GM19193 (cell line): ENCODE measurements around the gene MAPKAPK3.

Experiments used
- POLR2A ChIP-seq: IDR thresholded peaks from 4 replicates; pipeline ENCODE4 v1.6.1; 2011; ENCODE audit not compliant: insufficient read depth, insufficient read length; ENCODE audit errors: extremely low read depth

Gene MAPKAPK3

DNA sequence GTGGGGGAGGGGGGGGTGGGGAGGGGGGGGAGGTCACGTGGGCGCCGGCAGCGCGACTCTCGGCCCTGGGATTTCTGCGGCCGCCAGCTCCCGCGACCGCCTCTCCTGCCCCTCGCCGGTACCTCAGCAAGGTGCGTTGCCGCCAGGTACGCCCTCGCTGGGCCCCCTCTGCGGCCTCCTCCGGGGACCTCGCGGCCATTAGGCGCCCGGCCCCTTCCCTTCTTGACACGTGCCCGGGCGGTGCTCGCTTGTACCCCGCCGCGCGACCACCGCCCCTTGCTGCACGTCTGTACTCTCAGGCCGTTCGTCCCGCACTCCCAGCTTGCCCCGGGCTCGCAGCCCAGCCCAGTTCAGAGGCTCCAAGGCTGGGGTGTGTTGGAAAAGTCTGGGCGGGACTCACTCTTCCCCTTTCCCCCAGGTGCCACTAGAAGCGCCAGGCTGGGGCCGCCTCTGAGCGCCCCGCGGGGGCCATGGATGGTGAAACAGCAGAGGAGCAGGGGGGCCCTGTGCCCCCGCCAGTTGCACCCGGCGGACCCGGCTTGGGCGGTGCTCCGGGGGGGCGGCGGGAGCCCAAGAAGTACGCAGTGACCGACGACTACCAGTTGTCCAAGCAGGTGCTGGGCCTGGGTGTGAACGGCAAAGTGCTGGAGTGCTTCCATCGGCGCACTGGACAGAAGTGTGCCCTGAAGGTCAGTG, at the start of gene MAPKAPK3:
MAPKAPK3 (plus strand) TSS at position 56 of the 696 bp plus-strand sequence; CDS start at position 471, 415 bp downstream.
- peak; percentile 26 for TF ChIP-seq POLR2A

DNA sequence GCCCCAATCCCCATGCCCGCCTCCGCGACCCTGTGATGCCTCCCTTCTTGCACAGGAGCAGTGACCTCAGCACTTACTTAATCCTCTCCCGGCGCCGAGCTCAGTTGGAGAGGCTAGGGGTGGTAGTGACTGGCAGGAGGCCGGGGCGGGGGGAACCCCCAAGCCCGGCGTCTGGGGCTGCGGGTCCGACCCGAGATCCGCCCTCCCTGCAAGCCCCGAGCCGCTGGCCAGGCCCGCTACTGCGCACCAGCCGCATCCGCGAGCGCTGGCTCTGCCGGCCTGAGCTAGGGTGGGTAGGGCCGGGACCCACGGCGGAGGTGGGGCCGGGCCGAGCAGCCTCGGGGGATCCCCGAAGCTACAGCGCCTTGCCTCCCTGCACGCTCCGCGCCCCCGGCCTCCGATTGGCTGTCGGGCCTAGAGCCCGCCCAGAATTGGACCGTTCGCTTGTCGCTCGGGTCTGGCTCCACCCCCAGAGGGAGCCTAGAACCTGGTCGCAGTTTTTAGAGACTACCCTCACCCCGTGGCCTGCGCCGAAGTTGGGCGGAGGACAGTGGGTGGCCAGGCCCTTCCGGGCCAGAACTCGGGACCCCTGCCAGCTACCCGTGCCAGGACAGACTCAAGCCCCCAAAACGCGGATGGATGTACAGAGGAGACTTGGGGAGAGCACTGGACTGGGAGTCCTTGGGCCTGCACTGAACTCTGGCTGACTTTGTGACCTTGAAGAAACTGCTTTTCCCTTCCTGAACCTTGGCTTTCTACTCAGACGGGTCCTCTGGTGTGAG, 49.4 kb upstream of the MAPKAPK3 start, which contains the start of gene C3orf18:
C3orf18 (minus strand) TSS at position 362 of the 782 bp plus-strand sequence. CDS start 2,048 bp downstream, outside the sequence.
- TF ChIP-seq POLR2A = peak; percentile 49

DNA sequence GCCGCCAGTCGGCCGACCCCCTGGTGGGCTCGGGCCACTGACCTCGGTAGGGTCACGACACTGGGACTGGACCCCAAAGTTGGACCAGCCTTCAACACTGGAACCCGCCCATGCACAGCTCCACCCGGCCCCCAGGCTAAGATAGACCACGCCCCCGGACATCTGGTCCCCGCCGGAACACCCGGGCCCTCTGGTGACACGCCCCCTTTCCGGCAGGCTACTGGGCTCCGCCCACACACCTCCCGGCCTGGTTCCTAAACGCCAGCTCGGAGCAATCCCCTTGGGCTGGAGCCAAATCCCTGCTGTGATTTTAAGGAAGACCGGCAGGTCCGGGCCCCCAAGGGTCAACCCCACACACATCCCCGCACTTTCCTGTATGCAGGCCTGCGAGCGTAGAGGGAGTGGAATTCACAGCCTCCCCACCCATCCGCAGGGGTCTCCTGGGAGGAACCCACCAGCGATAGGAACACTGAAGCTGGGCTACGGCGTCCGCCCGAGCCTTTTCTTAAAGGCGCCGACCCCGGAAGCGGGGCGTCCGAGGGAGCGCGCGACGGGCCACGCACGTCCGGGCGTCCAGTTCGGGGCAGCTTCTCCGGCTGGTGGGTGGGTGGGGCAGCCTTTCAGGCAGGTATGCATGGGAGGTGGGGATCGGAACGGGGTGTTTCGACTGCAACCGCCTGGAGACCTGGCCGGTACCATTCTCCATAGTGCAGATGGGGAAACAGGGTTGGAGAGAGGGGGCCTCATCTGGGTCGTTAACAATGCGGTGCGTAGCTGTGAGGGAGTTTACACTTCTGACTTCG, 47.8 kb upstream of the MAPKAPK3 start, which contains the start of gene HEMK1:
HEMK1 (plus strand) TSS at position 576 of the 803 bp plus-strand sequence. CDS start 1,583 bp downstream, outside the sequence.
- peak; percentile 76 for TF ChIP-seq POLR2A

DNA sequence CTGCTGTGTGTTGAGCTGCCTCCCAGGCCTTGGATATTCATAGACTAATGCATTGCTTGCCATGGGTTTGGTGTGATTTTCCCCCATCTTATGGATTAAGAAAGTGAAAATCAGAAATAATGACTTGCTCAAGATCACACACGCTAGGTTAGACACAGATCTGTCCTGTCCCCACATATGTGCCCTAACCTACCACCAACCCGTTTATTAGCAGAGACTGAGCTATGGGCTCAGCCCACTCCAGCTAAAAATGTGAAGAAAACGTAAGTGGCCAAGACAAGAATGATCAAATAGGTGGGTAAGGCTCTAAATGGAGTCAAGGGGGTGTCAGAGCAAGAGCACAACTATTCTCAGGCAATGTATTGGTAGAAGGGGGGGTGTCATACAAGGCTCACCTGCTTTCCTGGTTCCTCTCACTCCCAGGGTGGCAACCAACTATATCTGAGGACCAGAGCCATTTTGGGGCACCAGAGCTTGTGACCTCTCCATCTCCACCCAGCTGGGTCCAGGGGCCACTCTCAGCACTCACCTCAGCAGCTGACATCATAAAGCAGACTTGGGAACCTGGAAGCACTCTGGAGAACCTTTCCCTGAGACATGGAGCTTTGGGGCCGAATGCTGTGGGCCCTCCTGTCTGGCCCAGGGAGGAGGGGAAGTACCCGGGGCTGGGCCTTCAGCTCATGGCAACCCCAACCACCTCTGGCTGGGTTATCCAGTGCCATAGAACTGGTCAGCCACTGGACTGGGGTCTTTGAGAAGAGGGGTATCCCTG, 46.3 kb upstream of the MAPKAPK3 start:
- TF ChIP-seq POLR2A = no peak

DNA sequence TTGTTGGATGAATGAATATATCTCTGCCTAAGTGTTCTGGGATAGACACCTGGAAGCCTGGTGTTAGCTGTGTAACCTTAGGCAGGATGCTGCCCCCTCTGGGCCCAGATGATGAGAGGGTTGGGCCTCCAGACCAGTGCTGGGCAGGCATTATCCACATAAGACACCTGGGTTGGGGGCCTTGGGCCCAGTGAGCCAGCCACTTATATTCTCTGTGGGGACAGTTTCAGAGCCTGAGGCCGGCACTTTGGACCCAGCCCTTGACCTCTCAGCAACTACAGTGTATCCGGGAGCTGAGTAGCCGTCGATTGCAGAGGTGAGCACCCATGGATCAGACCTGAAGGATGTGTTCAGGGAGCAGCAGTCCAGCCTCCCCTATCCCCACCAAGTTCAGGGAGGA, 45.5 kb upstream of the MAPKAPK3 start:
- TF ChIP-seq POLR2A = no peak

DNA sequence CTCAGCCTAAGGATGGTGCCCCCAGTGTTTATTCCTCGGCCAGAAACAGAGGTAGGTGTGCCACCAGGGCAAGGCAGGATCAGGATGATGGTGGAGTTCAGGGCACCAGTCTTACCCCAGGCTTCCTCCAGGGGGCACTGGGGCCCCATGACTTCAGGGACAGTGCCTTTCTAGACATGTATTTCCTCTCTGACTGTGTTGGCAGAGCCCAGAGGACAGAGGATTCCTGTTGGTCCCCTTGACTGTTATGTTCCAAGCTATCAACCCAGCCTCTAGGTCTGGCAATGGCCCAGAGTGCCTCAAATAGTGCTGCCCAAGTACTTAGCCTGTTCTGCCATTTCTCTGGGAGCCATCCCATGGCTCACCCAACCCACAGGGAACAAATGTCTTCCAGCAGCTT, 44.8 kb upstream of the MAPKAPK3 start:
- TF ChIP-seq POLR2A = no peak

DNA sequence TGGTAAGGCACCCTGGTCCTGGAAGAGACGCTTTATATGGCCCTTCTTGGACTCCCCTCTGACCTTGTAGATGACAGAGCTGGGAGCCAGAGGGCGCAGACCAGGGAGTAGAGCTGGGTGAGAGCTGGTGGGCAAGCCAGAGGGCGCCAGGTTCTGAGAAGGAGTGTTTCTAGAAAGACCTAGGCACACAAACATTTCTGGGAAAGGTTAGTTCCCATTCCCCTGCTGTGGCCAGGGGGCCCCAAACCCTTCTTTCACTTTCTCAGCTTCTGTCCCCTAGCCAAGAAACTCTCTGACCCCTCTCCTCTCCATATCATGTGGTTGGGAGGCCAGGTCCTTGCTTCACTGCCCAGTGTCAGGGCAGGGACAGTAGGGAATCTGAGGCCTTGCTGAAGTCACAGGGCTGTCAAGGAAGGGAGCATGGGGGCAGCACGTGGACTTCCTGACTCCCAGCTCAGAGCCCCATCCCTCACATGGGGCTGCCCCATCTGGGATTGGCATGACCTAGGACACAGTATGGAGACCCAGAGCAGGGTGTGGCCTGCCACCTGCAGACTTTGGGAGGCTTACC, 44.1 kb upstream of the MAPKAPK3 start:
- TF ChIP-seq POLR2A = no peak

DNA sequence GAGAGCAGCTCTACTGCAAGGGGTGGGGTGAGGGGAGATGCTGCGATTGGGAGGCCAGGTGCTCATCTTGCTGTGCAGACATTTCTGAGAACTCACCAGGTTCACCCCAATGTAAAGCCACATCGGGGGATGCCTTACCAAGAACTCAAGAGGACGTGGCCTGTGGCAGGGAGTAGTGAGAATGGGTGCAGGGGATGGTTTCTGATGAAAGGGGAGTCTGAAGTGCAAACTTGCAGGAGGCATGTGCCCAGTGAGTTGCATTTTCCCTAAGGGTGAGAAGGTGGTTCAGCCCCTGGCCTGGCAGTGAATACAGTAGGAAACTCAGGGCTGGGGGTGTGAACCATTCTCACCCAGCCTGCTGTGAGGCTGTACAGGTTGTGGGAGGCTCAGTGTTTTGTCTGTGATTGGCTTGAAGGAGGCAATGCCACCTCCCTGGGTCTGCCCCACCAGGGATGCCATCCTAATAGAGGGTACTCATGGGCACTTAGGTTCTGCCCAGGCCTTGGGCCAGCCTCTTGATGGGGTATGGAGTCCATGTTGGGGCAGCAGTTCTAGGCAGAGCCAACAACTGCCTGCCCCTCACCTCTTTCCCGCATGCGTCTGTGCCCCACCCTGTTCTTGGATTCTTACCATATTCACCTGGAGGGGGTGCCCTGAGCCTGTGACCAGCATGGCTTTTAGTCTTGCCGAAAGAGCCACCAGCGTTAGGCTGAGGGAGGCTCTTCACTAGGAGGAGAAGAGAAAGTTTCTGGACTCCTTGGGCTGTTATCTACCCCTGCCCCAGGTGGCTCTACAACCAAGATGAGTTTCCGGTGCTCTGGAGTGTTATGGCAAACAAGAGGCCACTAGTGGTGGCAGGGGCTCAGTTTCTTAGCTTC, 43.1 kb upstream of the MAPKAPK3 start:
- no peak for TF ChIP-seq POLR2A

DNA sequence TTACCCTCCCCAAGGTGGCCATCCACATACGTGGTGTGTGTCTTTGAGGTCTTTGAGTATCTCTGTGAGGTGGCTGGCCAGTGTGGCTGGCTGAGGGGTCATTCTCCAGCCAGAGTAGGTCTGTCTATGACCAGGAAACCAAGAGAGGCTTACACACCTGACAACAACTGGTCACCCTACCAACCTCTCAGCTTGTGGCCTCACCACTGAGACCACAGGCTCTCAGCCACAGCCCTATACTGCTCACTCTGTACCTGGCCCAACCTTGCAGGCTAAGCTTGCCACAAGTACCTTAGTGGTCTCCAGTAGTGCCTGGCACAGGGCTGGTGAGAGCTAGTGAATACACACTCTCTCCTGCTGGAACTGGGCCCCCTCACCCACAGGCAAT, 42.5 kb upstream of the MAPKAPK3 start:
- no peak for TF ChIP-seq POLR2A

DNA sequence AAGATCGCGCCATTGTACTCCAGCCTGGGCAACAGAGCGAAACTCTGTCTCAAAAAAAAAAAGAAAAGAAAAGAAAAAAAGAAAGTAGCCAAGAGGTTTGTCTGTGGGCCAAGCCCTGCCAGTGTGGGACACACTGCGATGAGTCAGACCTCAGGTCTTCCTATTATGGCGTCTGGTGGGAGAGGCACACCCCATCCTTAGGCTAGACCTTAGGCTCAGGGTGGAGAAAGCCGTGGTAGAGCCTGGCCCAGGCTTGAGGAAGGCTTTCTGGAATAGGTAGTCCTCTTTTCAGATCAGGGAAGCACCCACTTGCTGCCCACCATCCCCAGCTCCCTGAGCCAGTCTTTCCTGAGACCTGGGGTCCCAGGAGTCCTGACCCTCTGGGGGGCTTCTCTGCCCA, 41.6 kb upstream of the MAPKAPK3 start:
- no peak for TF ChIP-seq POLR2A

DNA sequence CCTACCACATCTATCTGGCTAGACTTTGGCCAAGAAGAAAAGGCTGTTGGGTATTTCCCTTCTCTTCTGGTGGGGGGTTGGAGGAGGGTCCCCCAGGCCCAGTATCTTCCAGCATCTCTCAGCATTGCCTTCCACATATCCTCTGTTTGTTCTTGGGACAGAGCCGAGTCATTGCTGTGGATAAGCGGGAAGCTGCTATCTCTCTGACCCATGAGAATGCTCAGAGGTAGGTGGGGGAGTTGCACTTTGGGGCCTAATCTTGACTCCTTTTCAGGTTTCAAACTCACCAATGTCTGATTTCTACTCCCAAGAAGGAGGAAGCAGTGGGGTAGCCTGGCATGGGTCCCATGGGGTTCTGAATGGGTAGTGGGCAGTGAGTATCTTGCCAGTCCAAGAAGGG, 39.6 kb upstream of the MAPKAPK3 start:
- TF ChIP-seq POLR2A = no peak

DNA sequence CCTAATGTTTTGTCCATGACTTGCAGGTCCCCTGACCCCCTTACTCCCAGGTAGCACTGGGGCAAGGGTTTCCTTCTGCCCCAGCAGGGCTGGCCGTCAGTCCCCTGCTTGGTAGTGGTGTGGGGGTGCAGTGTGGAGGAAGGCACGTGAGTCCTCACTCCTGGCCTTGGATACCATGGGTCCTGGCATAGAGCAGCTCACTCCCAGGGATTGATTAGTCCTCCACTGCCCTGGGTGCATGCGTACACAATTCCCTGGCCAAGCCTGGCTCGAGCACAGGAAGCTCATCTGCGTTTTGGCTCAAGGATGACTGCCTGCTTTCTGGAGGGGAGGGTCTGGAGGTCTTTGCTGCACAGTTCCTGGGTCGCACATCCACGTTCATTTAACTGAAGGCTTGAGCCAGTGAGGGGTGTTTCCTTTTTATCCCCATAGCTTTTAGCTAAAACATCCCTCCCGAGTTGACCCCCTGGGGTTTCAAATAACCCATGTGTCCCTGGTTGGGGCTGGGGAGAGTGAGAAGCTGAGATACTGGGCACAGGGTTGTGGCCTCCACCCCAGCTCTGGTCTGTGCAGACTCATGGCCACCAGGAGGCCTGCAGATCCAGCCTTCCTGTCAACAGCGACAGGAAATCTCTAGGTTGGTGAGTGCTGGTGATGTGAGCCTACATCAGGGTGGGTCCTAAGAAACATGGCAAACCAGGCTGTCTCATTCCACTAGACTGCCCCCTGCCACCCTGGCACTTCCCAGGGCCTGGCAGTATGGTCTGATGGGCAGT, 36.1 kb upstream of the MAPKAPK3 start:
- no peak for TF ChIP-seq POLR2A
